ENCODE data around the gene COL12A1. TPM values are rescaled to one million over a fixed set of nuclear protein-coding genes. Genes with fewer than 3 reads are reported as not detected.
A peak's percentile ranks its signal among the peaks of the same experiment; 100 is the strongest.

COL12A1 gene
- total and polyA plus RNA-seq, 2 donors (not counting 3 experiments of a cell fraction or from before 2014, with no cell fraction given) = 48.5 to 89.1 TPM

DNA sequence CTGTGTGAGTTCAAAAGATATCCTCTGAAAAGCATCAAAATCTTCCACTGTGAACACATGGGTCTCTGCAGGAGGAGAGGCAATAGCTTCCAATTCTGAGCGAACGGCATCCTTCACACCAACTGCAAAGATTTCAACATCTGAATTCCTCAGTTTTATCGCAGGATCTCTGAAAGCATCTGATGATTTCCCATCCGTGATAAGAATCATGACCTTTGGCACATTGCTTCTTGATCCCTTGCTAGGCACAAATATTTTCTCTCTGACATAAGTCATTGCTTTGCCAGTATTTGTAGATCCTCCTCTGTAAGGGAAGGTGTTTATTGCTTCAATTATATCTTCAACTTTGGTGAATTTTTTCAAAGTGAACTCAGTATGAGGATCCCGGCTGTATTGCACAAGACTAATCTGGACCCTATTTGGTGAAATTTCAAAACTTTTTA, 22.7 kb downstream of the COL12A1 start:
- Histone ChIP-seq H3K4me2 (ENCODE audit: insufficient read depth, low read length) (no peak overlapping the region), H3K4me3 (replicated peaks in 1 of 3; ENCODE audit: insufficient read depth in 1 of 3, low read depth in 1 of 3, low read length in 3 of 3) (no peak overlapping the region), H2AFZ (ENCODE audit: low read depth, low read length) (no peak overlapping the region), H3K9me1 (replicated peaks; ENCODE audit: control insufficient read depth, extremely low read depth, insufficient read depth, low read length) (no peaks in the 10 kb centered on the region), H3K9ac (replicated peaks; ENCODE audit: extremely low read depth, insufficient read depth, low read length) (no peak overlapping the region), H3K79me2 (ENCODE audit: control insufficient read depth, insufficient read depth, low read length) (no peaks in the 10 kb centered on the region), H3K4me1 (ENCODE audit: control insufficient read depth, extremely low read depth, insufficient read depth, low read length) (no peaks in the 10 kb centered on the region), H3K27me3 (ENCODE audit: control insufficient read depth in 2 of 2, insufficient read depth in 2 of 2, low read length in 2 of 2) (no peaks in the 10 kb centered on the region), H3K36me3 (ENCODE audit: control insufficient read depth in 2 of 2, extremely low read depth in 1 of 2, insufficient read depth in 2 of 2, low read length in 2 of 2) (no peaks in the 10 kb centered on the region), H3K27ac (ENCODE audit: insufficient read depth, low read depth, low read length) (no peak overlapping the region), H4K20me1 (replicated peaks; ENCODE audit: control insufficient read depth, extremely low read depth, insufficient read depth, low read length) (no peaks in the 10 kb centered on the region), H3K9me3 (replicated peaks; ENCODE audit: control insufficient read depth, insufficient read depth, low read length) (no peaks in the 10 kb centered on the region)
- dilution Hi-C loops (cut with MboI; ENCODE audit: extremely low pct_ligation_motif_present, low sequenced_read_pairs) (no loop called here), intact Hi-C loops (cut with micrococcal nuclease) (no loop called here)
- POLR2A ChIA-PET = no interaction called here
- FAIRE-seq (no peak), DNase-seq (ENCODE audit: low read depth, low spot score) (no peak)
- CTCF ChIA-PET = interaction anchor here (1.5 kb wide), 1 partner anchor 21 kb away, joined by 4 read pairs; no protein-coding TSS in a partner anchor
- TSS peak; percentile 75 for BruUV-seq (replicated peaks)
- TF ChIP-seq, protein P1, sequence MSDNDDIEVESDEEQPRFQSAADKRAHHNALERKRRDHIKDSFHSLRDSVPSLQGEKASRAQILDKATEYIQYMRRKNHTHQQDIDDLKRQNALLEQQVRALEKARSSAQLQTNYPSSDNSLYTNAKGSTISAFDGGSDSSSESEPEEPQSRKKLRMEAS (IDR thresholded peaks at IDR 0.05; ENCODE audit: insufficient read depth, insufficient read length) = no peak
- no peak for TF ChIP-seq POLR2A (IDR thresholded peaks at IDR 0.05; ENCODE audit: low read depth, low read length)
- no peak for TF ChIP-seq EZH2 (IDR thresholded peaks at IDR 0.05; ENCODE audit: borderline replicate concordance, low read depth, low read length, severe bottlenecking)
- no peak for TF ChIP-seq FOS (IDR thresholded peaks at IDR 0.05; ENCODE audit: borderline replicate concordance, insufficient read depth, low read length)
- TF ChIP-seq MYC (IDR thresholded peaks at IDR 0.05; ENCODE audit: low read depth, low read length) = no peak
- TF ChIP-seq GATA2 (IDR thresholded peaks at IDR 0.05; ENCODE audit: insufficient read depth, insufficient read length, low read depth, low read length) = no peak
- TF ChIP-seq POLR2AphosphoS5 (IDR thresholded peaks at IDR 0.05; ENCODE audit: insufficient read depth, low read depth, low read length) = no peak
- TF ChIP-seq, protein P2, sequence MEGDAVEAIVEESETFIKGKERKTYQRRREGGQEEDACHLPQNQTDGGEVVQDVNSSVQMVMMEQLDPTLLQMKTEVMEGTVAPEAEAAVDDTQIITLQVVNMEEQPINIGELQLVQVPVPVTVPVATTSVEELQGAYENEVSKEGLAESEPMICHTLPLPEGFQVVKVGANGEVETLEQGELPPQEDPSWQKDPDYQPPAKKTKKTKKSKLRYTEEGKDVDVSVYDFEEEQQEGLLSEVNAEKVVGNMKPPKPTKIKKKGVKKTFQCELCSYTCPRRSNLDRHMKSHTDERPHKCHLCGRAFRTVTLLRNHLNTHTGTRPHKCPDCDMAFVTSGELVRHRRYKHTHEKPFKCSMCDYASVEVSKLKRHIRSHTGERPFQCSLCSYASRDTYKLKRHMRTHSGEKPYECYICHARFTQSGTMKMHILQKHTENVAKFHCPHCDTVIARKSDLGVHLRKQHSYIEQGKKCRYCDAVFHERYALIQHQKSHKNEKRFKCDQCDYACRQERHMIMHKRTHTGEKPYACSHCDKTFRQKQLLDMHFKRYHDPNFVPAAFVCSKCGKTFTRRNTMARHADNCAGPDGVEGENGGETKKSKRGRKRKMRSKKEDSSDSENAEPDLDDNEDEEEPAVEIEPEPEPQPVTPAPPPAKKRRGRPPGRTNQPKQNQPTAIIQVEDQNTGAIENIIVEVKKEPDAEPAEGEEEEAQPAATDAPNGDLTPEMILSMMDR (IDR thresholded peaks at IDR 0.05; ENCODE audit: extremely low read depth in 1 of 2, insufficient read depth in 1 of 2, low read depth in 1 of 2, low read length in 2 of 2) = no peak
- TF ChIP-seq JUN (IDR thresholded peaks at IDR 0.05; ENCODE audit: borderline replicate concordance, insufficient read depth, insufficient read length, low read depth) = no peak

Data from endothelial cell of umbilical vein (primary cell).